Measurements from ENCODE around the gene KLHL41.

The KLHL41 gene

GRCh38 chr2:169509298-169509885 is at the start of gene KLHL41:
Gene KLHL41, plus strand, starts transcription at chr2:169509702. Its CDS starts 77 bp downstream, at chr2:169509779.
- no peak for DNase-seq (ENCODE audit: low read depth, low spot score)

- no peak for DNase-seq (ENCODE audit: low read depth, low spot score)
Measured at GRCh38 chr2:169461143-169461542, 48.4 kb upstream of the KLHL41 start.

GRCh38 chr2:169462896-169463695 is 46.4 kb upstream of the KLHL41 start:
- DNase-seq (ENCODE audit: low read depth, low spot score) = no peak

- DNase-seq (ENCODE audit: low read depth, low spot score) = no peak
Measured at GRCh38 chr2:169464466-169464865, 45.0 kb upstream of the KLHL41 start.

GRCh38 chr2:169464882-169465281 is 44.6 kb upstream of the KLHL41 start:
- no peak for DNase-seq (ENCODE audit: low read depth, low spot score)

- DNase-seq (ENCODE audit: low read depth, low spot score) = no peak
Measured at GRCh38 chr2:169468841-169469240, 40.7 kb upstream of the KLHL41 start.

GRCh38 chr2:169469952-169470572 is 39.4 kb upstream of the KLHL41 start:
- no peak for DNase-seq (ENCODE audit: low read depth, low spot score)

GRCh38 chr2:169472249-169472648 is 37.3 kb upstream of the KLHL41 start:
- DNase-seq (ENCODE audit: low read depth, low spot score) = no peak

GRCh38 chr2:169476459-169476858 is 33.0 kb upstream of the KLHL41 start:
- DNase-seq (ENCODE audit: low read depth, low spot score) = no peak

- no peak for DNase-seq (ENCODE audit: low read depth, low spot score)
Measured at GRCh38 chr2:169478339-169478738, 31.2 kb upstream of the KLHL41 start.

GRCh38 chr2:169478745-169479256 is 30.7 kb upstream of the KLHL41 start:
- no peak for DNase-seq (ENCODE audit: low read depth, low spot score)

GRCh38 chr2:169479257-169480078 is 30.0 kb upstream of the KLHL41 start, which contains the start of gene BBS5:
Gene BBS5, plus strand, starts transcription at chr2:169479494. Its CDS starts 60 bp downstream, at chr2:169479554.
- peak; percentile 17 for DNase-seq (ENCODE audit: low read depth, low spot score)

GRCh38 chr2:169480079-169480465 is 29.4 kb upstream of the KLHL41 start:
- DNase-seq (ENCODE audit: low read depth, low spot score) = no peak

GRCh38 chr2:169485650-169486138 is 23.8 kb upstream of the KLHL41 start:
- no peak for DNase-seq (ENCODE audit: low read depth, low spot score)

GRCh38 chr2:169486487-169486886 is 23.0 kb upstream of the KLHL41 start:
- no peak for DNase-seq (ENCODE audit: low read depth, low spot score)

- no peak for DNase-seq (ENCODE audit: low read depth, low spot score)
Measured at GRCh38 chr2:169490834-169491233, 18.7 kb upstream of the KLHL41 start.

- no peak for DNase-seq (ENCODE audit: low read depth, low spot score)
Measured at GRCh38 chr2:169491378-169491777, 18.1 kb upstream of the KLHL41 start.

- DNase-seq (ENCODE audit: low read depth, low spot score) = no peak
Measured at GRCh38 chr2:169493360-169493759, 16.1 kb upstream of the KLHL41 start.

GRCh38 chr2:169495310-169495928 is 14.1 kb upstream of the KLHL41 start:
- no peak for DNase-seq (ENCODE audit: low read depth, low spot score)

- DNase-seq (ENCODE audit: low read depth, low spot score) = no peak
Measured at GRCh38 chr2:169504651-169505050, 4.9 kb upstream of the KLHL41 start.

- no peak for DNase-seq (ENCODE audit: low read depth, low spot score)
Measured at GRCh38 chr2:169507698-169508097, 1.8 kb upstream of the KLHL41 start.

Data from iPS DF 19.7 (cell line).